VCaP (cell line): ENCODE data around the gene MMADHC.
"Not testable (repeated sequence)": the region's sequence is repeated elsewhere in the genome, so short reads cannot be mapped to it uniquely, and the experiment has no call there.

Source experiments
- H3K27ac ChIP-seq: fragments of 450-650 bp; 2 replicates; pipeline ENCODE4 v1.5.1; 2017
- CTCF ChIP-seq: fragments of 450-650 bp; conservative IDR thresholded peaks from 2 replicates; pipeline ENCODE4 v1.5.1; 2017; ENCODE audit warnings: mild to moderate bottlenecking, moderate library complexity

Gene MMADHC

DNA sequence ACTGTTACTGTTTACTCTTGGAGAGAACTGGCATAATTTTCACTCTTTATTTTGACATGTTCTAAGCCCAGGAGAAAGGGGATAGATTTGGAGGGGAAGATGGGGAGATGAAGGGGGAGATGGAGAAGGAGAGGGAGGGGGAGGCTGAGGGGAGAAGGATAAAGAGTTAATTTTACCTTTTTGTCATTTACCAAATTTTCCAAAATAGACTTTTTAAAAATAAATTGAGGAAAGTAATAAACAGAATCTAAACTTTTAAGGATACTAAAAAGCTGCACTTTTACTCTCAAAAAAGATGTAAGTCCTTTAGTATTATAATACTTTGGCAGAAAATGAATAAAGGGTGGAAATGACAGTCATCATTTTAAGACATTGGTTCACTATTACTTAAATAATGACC is 12.3 kb downstream of the MMADHC start:
- H3K27ac ChIP-seq, result no peak overlapping the region
- no peak for TF ChIP-seq CTCF

- H3K27ac ChIP-seq, result peak overlapping the region; percentile 88
- TF ChIP-seq CTCF, result peak; percentile 71
Measured at GRCh38 chr2:149573760-149574159, 13.8 kb downstream of the MMADHC start.

- TF ChIP-seq CTCF, result no peak
- H3K27ac ChIP-seq, result peak overlapping the region; percentile 88
Measured at GRCh38 chr2:149572102-149572953, 15.2 kb downstream of the MMADHC start.

DNA sequence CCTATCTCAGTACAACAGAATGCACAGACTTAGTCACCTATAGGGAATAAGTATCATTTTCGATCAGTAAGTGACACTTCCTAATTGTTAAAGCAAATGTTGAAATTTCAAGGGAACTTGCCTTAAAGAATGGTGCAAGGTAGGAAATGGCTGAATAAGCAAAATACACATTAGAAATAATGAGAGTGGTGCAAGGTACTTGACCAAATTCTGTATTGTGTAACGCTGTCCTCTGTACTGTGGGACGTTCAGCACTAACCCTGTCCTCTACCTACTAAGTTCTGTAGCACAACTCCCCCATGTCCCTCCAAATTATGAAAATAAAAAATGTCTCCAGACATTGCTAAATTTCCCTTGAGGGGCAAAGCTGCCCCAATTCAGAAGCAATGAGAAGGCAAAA is 19.4 kb downstream of the MMADHC start:
- H3K27ac ChIP-seq, result no peak overlapping the region
- TF ChIP-seq CTCF, result no peak

GRCh38 chr2:149566652-149567051 is 20.9 kb downstream of the MMADHC start:
- TF ChIP-seq CTCF, result no peak
- no peak overlapping the region for H3K27ac ChIP-seq

DNA sequence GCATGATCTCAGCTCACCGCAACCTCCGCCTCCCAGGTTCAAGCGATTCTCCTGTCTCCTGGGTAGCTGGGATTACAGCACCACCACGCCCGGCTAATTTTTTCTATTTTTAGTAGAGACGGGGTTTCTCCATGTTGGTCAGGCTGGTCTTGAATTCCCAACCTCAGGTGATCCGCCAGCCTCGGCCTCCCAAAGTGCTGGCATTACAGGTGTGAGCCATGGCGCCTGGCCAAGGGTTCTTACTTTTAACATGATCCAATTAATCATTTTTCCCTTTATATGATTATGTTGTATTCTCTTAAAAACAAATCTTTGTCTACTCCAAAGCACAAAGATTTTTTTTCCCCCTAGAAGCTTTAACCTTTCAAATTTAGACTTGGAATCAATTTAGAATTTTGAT is 21.9 kb downstream of the MMADHC start:
- not testable (repeated sequence) for H3K27ac ChIP-seq

DNA sequence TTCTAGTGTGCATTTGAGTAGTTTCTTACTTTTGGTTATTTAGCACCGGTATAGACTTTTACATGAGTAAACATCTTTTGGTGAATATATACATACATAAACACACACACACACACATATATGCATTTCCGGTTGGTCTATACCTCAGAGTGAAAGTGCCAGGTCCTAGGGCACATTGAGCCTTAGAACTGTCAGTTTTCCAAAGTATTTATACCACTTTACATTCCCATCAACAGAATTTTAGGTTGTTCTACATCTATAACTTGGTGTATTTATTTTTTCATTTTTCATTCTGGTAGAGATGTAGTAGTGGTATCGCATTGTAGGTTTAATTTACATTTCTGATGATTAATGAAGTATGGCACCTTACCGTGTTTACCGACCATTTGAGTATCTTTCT is 22.6 kb downstream of the MMADHC start:
- H3K27ac ChIP-seq, result no peak overlapping the region
- no peak for TF ChIP-seq CTCF

DNA sequence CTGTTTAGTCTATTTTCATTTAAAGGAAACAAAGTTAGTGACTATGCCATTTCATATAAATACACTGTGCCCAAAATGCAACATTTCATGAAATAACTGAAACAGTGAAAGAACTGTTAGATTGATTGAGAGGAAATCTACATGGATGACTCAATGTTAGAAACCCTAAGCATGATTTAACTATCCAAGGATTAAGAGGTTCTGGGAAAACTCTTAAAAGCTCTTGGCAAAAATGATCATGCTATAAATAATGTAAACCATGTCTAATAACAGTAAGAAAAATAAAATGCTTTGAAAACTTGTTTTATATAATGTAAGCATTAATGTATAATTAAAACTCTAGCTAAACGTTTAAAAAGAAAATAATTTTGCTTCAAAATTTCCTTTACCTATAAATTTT is 23.5 kb downstream of the MMADHC start:
- TF ChIP-seq CTCF, result no peak
- no peak overlapping the region; the same call in 1 of the 2 replicates for H3K27ac ChIP-seq
